T-helper 1 cell treated with Interleukin-12 subunit alpha and Interleukin-12 subunit beta and Interleukin-4 antibody, amounts not matched to agents 30 μg/mL and 1 μg/mL, for 36 hours (primary cell): ENCODE measurements around the gene RBM19.
"Not testable (repeated sequence)": the region's sequence is repeated elsewhere in the genome, so short reads cannot be mapped to it uniquely, and the experiment has no call there.

Source experiments
- H3K27ac Mint-ChIP-seq: one replicate; pipeline ENCODE4 v1.8.0; 2021; ENCODE audit warnings: mild to moderate bottlenecking, mixed read lengths
- H3K27me3 Mint-ChIP-seq: one replicate; pipeline ENCODE4 v1.8.0; 2021; ENCODE audit warnings: low read depth, mixed read lengths
- H3K36me3 Mint-ChIP-seq: one replicate; pipeline ENCODE4 v1.8.0; 2021; ENCODE audit warnings: low read depth, mixed read lengths
- H3K4me1 Mint-ChIP-seq: one replicate; pipeline ENCODE4 v1.8.0; 2021; ENCODE audit warnings: low read depth, mixed read lengths
- H3K4me3 Mint-ChIP-seq: one replicate; pipeline ENCODE4 v1.8.0; 2021; ENCODE audit warnings: mild to moderate bottlenecking, moderate library complexity, mixed read lengths
- H3K9me3 Mint-ChIP-seq: one replicate; pipeline ENCODE4 v1.8.0; 2021; ENCODE audit warnings: mixed read lengths

Gene RBM19

DNA sequence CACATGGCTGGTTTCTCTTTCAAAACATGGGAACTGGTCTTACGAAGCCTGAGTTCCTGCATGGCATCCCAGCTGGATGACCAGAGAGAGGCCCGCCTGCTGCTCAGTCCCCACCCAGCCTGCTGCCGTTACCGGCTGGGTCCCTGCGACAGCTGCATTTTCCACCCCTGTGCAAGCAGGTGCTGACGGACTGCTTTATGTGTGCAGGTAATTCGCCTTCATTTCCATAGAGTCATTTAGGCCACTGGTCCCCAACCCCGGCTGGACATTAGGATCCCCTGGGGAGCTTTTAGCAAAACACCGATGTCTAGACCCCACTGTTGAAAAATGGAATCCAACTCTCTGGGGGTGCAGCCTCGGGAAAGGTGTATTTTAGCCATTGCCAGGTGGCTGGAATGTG lies 51.9 kb downstream of the RBM19 start:
- Mint-ChIP-seq H3K27me3 (no peaks in the 10 kb centered on the region), H3K4me1 (no peaks in the 10 kb centered on the region), H3K9me3 (no peaks in the 10 kb centered on the region), H3K27ac (no peak overlapping the region), H3K4me3 (no peak overlapping the region), H3K36me3 (peaks cover 5% of the 10 kb centered on the region)

DNA sequence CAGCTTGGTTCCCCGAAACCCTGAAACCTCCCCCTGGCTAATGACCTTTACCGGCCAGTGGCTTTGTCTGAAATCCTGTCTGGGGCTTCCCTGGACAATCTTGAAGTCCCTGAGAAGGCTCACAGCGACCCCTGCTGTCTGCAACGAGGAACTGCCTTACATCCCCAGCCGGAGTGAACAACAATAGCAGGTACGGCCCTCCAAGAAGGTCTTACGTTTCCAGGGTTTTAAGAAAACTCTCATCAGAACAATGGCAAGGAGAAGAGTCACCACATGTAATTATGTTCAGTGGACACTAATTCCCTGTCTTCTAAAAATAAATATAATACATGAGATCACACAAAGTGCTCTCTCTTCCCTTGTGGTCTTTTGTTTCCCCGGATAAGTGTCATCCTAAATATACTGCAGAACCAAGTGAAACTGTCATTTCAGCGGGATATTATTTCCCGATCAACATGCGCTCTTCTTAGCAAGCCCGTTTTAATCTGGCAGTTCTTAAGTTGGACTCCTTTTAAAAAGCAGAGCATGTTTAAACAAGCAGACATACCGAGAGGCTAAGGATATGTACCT lies 53.3 kb downstream of the RBM19 start:
- H3K27ac Mint-ChIP-seq, result no peak overlapping the region
- peaks cover 5% of the 10 kb centered on the region for H3K36me3 Mint-ChIP-seq
- no peak overlapping the region for H3K4me3 Mint-ChIP-seq
- H3K9me3 Mint-ChIP-seq, result no peaks in the 10 kb centered on the region
- no peaks in the 10 kb centered on the region for H3K4me1 Mint-ChIP-seq
- H3K27me3 Mint-ChIP-seq, result no peaks in the 10 kb centered on the region

DNA sequence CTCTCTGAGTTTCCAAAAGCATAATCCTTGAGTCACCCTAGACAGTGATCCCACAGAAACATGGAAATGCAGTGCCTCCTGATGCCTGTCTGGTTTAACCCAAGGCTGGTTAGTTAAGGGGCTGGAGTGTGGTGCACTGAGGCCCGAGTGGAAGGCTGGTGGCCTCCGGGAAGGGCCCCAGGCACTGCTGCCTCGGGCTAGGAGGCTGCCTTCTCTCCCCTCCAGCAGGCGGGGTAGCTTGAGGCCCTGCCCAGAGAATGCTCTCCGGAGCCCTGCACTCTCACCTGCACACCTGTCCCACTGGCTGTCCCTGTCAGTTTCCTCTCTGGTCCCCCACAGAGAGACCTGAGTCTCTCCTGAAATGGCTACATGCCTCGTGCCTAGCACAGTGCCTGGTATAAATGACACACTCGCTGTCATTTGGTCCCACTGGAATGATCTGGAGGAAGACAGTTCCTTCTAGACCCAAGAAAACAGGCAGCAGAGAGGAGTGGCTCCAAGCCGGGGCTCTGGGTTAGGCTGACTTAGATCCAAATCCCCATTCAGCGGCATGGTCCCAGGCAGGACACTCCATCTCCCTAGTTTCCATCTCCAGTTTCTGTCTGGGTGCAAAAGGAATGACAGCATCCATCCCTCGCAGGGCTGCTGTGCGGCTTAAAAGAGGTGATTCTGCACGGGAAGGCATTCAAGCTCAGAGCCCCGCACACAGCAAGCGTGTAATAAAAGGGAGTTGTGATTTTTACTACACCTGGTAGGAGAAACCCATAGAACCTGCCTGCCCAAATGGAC lies 54.0 kb downstream of the RBM19 start:
- Mint-ChIP-seq H3K9me3 (no peaks in the 10 kb centered on the region), H3K27me3 (no peaks in the 10 kb centered on the region), H3K36me3 (peaks cover 5% of the 10 kb centered on the region)

DNA sequence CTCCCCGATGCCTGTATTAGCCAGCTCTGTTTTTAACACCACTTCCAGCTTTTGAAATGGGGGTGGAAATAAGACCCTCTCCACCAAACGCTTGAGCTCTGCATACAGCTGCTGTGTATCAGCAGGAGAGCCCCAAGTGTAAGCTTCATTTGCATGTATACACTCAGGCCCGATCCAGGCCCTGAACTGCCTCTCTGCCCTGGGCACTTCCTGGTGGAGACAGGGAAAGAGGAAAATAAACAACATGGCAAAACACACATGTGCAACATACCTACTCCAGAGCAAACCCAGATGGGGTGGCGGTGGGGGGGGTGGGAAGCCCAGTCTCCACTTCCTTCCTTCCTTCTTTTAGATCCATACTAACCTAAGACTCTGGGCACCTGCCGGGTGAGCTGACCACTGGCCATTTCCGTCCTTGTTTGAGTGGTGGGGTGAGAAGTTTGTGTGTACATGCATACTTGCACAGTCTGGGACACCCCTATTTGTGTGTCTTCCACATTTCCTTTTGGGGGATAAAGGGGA lies 55.3 kb downstream of the RBM19 start:
- no peak overlapping the region for H3K27ac Mint-ChIP-seq
- H3K4me1 Mint-ChIP-seq, result no peaks in the 10 kb centered on the region
- peaks cover 4% of the 10 kb centered on the region for H3K36me3 Mint-ChIP-seq
- H3K27me3 Mint-ChIP-seq, result no peaks in the 10 kb centered on the region
- H3K9me3 Mint-ChIP-seq, result no peaks in the 10 kb centered on the region
- no peak overlapping the region for H3K4me3 Mint-ChIP-seq

More for the DNA sequence above, 54.0 kb downstream of the RBM19 start:
- Mint-ChIP-seq H3K27ac (no peak overlapping the region), H3K4me1 (no peaks in the 10 kb centered on the region), H3K4me3 (no peak overlapping the region)

GRCh38 chr12:113909776-113910420 lies 56.2 kb downstream of the RBM19 start:
- Mint-ChIP-seq H3K4me3 (no peak overlapping the region), H3K27ac (no peak overlapping the region), H3K9me3 (no peaks in the 10 kb centered on the region), H3K27me3 (no peaks in the 10 kb centered on the region), H3K4me1 (no peaks in the 10 kb centered on the region), H3K36me3 (peaks cover 6% of the 10 kb centered on the region)

- Mint-ChIP-seq H3K4me1 (no peaks in the 10 kb centered on the region), H3K27ac (no peak overlapping the region), H3K9me3 (no peaks in the 10 kb centered on the region), H3K27me3 (no peaks in the 10 kb centered on the region), H3K4me3 (no peak overlapping the region), H3K36me3 (peaks cover 8% of the 10 kb centered on the region)
Observed at GRCh38 chr12:113908584-113909100, 57.5 kb downstream of the RBM19 start.

DNA sequence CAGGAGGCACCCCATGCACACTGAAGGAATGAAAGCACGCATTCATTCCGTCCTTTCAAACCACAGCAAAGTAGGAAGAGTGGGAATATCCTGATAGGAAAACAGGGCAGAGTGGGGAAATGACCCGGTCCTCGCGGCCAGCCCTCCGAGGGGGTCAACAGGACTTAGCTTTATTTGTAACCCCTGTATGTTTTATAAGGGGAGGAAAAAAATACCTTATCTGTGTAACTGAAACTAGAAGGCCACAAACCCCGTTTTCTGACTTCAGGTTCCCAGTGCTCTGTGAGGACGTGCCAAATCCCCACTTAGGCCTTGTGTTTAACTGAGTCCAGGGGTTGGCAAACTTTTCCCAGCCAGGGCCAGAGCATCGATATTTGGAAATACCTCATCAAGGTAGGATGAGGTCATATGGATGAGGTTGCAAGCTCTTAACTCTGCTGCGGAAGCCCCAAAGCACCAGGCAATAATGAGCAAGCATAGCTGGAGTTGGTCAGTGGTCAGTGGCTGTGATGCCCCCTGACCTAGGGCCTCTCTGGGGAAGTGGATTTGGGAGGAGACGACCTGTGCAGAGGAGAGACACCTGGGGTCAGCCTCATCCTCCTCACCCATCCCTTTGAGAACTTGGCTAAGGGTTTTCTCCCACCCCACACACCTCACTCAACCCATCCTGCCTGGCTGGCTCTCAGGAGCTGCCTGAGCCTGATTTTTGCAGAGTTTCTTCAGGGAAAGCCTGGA lies 58.5 kb downstream of the RBM19 start:
- Mint-ChIP-seq H3K4me3 (no peak overlapping the region), H3K36me3 (peaks cover 10% of the 10 kb centered on the region), H3K27ac (no peak overlapping the region), H3K4me1 (no peaks in the 10 kb centered on the region), H3K27me3 (no peaks in the 10 kb centered on the region), H3K9me3 (no peaks in the 10 kb centered on the region)

- peaks cover 10% of the 10 kb centered on the region for H3K36me3 Mint-ChIP-seq
- no peak overlapping the region for H3K4me3 Mint-ChIP-seq
- H3K9me3 Mint-ChIP-seq, result no peaks in the 10 kb centered on the region
- H3K4me1 Mint-ChIP-seq, result no peaks in the 10 kb centered on the region
- no peak overlapping the region for H3K27ac Mint-ChIP-seq
- H3K27me3 Mint-ChIP-seq, result no peaks in the 10 kb centered on the region
Observed at GRCh38 chr12:113906411-113907200, 59.5 kb downstream of the RBM19 start.

- H3K9me3 Mint-ChIP-seq, result no peaks in the 10 kb centered on the region
- no peak overlapping the region for H3K27ac Mint-ChIP-seq
- no peaks in the 10 kb centered on the region for H3K4me1 Mint-ChIP-seq
- no peak overlapping the region for H3K4me3 Mint-ChIP-seq
- peaks cover 10% of the 10 kb centered on the region for H3K36me3 Mint-ChIP-seq
- no peaks in the 10 kb centered on the region for H3K27me3 Mint-ChIP-seq
Observed at GRCh38 chr12:113905829-113906228, 60.3 kb downstream of the RBM19 start.

- Mint-ChIP-seq H3K27me3 (no peaks in the 10 kb centered on the region), H3K27ac (no peak overlapping the region), H3K36me3 (peaks cover 9% of the 10 kb centered on the region), H3K4me1 (no peaks in the 10 kb centered on the region), H3K9me3 (no peaks in the 10 kb centered on the region), H3K4me3 (no peak overlapping the region)
Observed at GRCh38 chr12:113903381-113903863, 62.7 kb downstream of the RBM19 start.

- H3K27me3 Mint-ChIP-seq, H3K27ac Mint-ChIP-seq, H3K9me3 Mint-ChIP-seq, H3K4me1 Mint-ChIP-seq, H3K36me3 Mint-ChIP-seq, H3K4me3 Mint-ChIP-seq: not testable (repeated sequence)
Observed at GRCh38 chr12:113901319-113901718, 64.8 kb downstream of the RBM19 start.

DNA sequence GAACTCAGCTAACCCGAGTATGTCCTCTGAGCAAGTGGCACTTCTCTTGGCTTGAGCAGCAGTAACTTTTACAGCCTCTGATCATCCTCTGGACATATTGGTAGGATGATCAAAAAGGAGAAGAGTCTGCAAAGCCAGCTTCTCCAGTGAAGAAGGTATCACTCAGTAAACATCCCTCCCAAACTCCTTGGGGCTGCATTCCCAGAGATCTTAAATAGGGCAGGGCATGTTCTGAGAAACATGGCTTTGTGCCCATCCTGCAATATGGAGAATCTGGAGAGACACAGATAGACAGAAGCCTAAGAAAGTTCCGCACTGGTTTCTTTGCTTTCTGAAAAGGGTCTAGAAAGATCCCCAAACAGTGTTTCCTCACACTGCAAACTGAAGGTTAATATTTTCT lies 65.4 kb downstream of the RBM19 start:
- no peak overlapping the region for H3K27ac Mint-ChIP-seq
- no peak overlapping the region for H3K4me3 Mint-ChIP-seq

DNA sequence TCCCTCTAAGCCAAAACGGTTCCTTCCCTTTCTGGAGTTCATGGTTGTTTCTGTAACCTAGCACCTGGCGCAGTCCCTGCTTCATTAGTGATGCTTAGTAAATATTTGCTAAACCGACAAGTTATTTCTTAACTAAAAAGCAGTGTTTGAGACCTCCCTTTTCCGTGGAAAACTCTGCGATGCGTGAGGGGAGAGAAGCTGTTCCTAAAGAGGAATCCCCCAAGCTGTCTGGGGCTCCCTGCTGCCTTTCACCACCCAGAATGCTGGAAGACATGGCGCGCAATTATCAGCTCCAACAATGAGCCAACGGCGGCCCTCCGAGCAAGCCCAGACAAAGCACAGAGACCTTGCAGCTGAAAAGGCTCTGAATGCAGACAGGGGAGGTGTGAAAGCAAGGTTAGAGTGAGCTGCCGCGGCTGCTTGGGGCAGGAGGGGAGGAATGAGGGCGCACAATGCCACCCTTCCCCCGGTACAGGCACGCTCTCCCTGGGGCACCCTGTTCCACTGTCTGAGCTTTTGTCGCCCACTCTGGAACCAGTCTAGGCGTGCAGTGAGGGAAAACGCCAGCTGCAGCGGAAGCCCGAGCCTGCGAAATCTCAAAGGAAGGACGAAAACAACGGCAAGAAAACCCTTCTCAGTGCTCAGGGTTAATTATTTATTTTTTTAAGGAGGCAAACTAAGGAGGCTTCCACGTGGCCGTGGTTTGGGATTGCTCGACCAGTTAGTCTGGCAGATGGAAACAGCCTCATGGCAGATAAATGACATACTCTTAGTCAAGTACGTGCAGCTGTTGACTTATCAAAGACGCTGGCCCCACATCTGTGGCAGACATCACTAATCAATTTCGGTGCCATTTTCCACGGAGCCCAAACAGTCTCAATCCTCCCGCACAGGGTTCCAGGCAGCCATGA lies 66.3 kb downstream of the RBM19 start:
- Mint-ChIP-seq H3K4me1 (no peaks in the 10 kb centered on the region), H3K36me3 (peaks cover 6% of the 10 kb centered on the region), H3K4me3 (no peak overlapping the region), H3K27me3 (no peaks in the 10 kb centered on the region), H3K9me3 (no peaks in the 10 kb centered on the region), H3K27ac (no peak overlapping the region)

More for the DNA sequence above, 65.4 kb downstream of the RBM19 start:
- Mint-ChIP-seq H3K27me3 (no peaks in the 10 kb centered on the region), H3K4me1 (no peaks in the 10 kb centered on the region), H3K36me3 (peaks cover 8% of the 10 kb centered on the region), H3K9me3 (no peaks in the 10 kb centered on the region)
